Gastrocnemius medialis (tissue), 4 donors: ENCODE measurements around the gene RBPMS2. TPM values are rescaled to one million over a fixed set of nuclear protein-coding genes. Genes with fewer than 3 reads are reported as not detected.

ENCODE experiments used
- ATAC-seq, 2 donors: fragments of 150-250 bp; one replicate each; pipeline ENCODE4 v1.9.1; 2016
- DNase-seq, 2 donors: peaks; one replicate each; pipeline ENCODE4 v3.0.0-alpha.2; 2019
- H3K27ac ChIP-seq, 4 donors: fragments of 200-600 bp; sonication (generic); 1 replicate in 1 of 4; 2 replicates in 3 of 4; pipeline ENCODE4 v1.5.1; 2016 to 2018; ENCODE audit warnings: mild to moderate bottlenecking in 2 of 4, moderate library complexity in 1 of 4
- H3K27me3 ChIP-seq, 3 donors: fragments of 200-600 bp; sonication (generic) in 2 of 3; 1 replicate in 1 of 3; 2 replicates in 2 of 3; pipeline versions ENCODE4 v1.5.1 to v1.6.0; 2016 to 2019; ENCODE audit warnings: mild to moderate bottlenecking in 1 of 3, moderate library complexity in 1 of 3
- H3K36me3 ChIP-seq, 2 donors: fragments of 200-600 bp; sonication (generic) in 1 of 2; one replicate each; pipeline ENCODE4 v1.5.1; 2017 to 2018
- H3K4me1 ChIP-seq, 2 donors: fragments of 200-600 bp; sonication (generic) in 1 of 2; one replicate each; pipeline ENCODE4 v1.5.1; 2016 to 2017; ENCODE audit warnings: mild to moderate bottlenecking in 2 of 2
- H3K4me3 ChIP-seq, 4 donors: fragments of 200-600 bp; sonication (generic) in 3 of 4; 1 replicate in 1 of 4; 2 replicates in 3 of 4; pipeline ENCODE4 v1.5.1; 2016 to 2019; ENCODE audit warnings: mild to moderate bottlenecking in 2 of 4
- H3K9me3 ChIP-seq, 3 donors: fragments of 200-600 bp; sonication (generic) in 2 of 3; 1 replicate in 1 of 3; 2 replicates in 2 of 3; pipeline ENCODE4 v1.5.1; 2016 to 2019
- POLR2A ChIP-seq, 2 donors: fragments of 450-650 bp; IDR thresholded peaks; one replicate each; pipeline ENCODE4 v1.6.1; 2017; ENCODE audit warnings: antibody characterized with exemption in 2 of 2, mild to moderate bottlenecking in 2 of 2, moderate library complexity in 2 of 2
- in situ Hi-C, 4 donors: fragments of 200-750 bp; cut with MboI; loops; one replicate each; pipeline versions ENCODE4 v1.15.0 to v1.8.0; 2017; ENCODE audit warnings: low sequenced_read_pairs in 4 of 4
- intact Hi-C: fragments of 100-400 bp; cut with DNase I; formaldehyde crosslinking; loops from one replicate; pipeline ENCODE4 v1.15.1; 2023; ENCODE audit warnings: low total_unique reads
- total RNA-seq, 4 donors: library from RNA; depleted of rRNA; stranded (reverse); fragments of >200 nt; gene quantifications; one replicate each; pipeline versions ENCODE4 v1.1.0 to v1.2.3, GENCODE V29; 2016
- TF ChIP-seq, protein P1 (sequence below), 5 experiments: fragments of 450-650 bp in 3 of 5; fragments of 200-600 bp in 2 of 5; sonication (generic) in 2 of 5; IDR thresholded peaks in 4 of 5; conservative IDR thresholded peaks in 1 of 5; 1 replicate in 4 of 5; 2 replicates in 1 of 5; pipeline ENCODE4 v1.5.1; 2016 to 2019; ENCODE audit warnings: antibody characterized with exemption in 5 of 5, mild to moderate bottlenecking in 3 of 5, moderate library complexity in 3 of 5

Gene RBPMS2
- total RNA-seq, 4 donors from 2014 or later, result 0.11 to 0.61 (median 0.35) TPM

DNA sequence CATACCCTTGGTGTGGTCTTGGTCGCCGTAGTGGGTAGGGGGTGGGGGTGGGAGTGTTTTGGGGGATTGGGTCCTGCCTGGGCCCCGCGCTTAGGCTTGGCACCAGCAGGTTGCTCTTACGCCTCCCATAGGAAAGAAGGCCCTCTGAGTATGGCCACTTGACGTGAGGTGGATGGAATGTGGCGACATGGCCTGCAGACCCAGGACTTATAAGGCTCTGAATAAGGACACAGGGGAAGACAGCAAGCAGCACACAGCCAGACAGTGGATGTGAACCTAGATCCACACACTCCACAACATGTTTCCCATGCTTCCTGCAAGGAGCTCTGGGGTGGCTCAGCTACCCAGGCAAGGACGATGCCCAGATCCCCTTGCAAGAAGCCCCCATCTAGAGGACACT lies 12.4 kb downstream of the RBPMS2 start:
- no peaks in the 10 kb centered on the region for H3K9me3 ChIP-seq
- in situ Hi-C loops (no loop called here), intact Hi-C loops (no loop called here)
- no peaks in the 10 kb centered on the region for H3K36me3 ChIP-seq
- H3K27ac ChIP-seq, result peak overlapping the region; percentile 18 to 50 (median 36)
- no peaks in the 10 kb centered on the region for H3K4me1 ChIP-seq
- DNase-seq, result no peak
- H3K27me3 ChIP-seq, result no peaks in the 10 kb centered on the region
- H3K4me3 ChIP-seq, result no peak overlapping the region
- no peak for TF ChIP-seq POLR2A (IDR thresholded peaks at IDR 0.05)
- TF ChIP-seq, protein P1, sequence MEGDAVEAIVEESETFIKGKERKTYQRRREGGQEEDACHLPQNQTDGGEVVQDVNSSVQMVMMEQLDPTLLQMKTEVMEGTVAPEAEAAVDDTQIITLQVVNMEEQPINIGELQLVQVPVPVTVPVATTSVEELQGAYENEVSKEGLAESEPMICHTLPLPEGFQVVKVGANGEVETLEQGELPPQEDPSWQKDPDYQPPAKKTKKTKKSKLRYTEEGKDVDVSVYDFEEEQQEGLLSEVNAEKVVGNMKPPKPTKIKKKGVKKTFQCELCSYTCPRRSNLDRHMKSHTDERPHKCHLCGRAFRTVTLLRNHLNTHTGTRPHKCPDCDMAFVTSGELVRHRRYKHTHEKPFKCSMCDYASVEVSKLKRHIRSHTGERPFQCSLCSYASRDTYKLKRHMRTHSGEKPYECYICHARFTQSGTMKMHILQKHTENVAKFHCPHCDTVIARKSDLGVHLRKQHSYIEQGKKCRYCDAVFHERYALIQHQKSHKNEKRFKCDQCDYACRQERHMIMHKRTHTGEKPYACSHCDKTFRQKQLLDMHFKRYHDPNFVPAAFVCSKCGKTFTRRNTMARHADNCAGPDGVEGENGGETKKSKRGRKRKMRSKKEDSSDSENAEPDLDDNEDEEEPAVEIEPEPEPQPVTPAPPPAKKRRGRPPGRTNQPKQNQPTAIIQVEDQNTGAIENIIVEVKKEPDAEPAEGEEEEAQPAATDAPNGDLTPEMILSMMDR (IDR thresholded peaks at IDR 0.05 in 4 of 5, conservative IDR thresholded peaks at IDR 0.05 in 1 of 5), result no peak
- no peak for ATAC-seq

DNA sequence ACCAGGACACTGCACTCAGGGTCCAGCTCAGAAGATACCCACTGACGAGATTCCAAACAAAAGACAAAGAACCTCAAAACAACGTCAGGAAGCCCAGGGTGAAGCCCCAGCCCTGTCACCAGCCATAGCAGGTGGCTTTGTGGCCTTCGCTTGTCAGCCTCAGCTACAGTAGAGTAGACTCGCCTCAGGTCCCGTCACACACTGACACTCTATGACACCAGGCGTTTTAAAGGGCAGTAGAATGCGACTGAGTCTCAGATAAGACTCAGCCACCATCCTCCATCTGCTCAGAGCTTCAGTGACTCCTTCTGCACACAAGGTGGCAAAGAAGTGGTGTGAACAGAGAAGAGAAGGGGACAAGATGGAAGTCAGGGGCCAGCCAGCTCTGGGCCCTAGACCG lies 12.8 kb downstream of the RBPMS2 start:
- intact Hi-C loops, result no loop called here
- no peak for ATAC-seq
- H3K36me3 ChIP-seq, result no peaks in the 10 kb centered on the region
- peak overlapping the region; percentile 18 to 50 (median 36) for H3K27ac ChIP-seq
- no peaks in the 10 kb centered on the region for H3K4me1 ChIP-seq
- DNase-seq, result no peak
- in situ Hi-C loops, result no loop called here
- no peak for TF ChIP-seq POLR2A (IDR thresholded peaks at IDR 0.05)
- no peak overlapping the region for H3K4me3 ChIP-seq
- H3K9me3 ChIP-seq, result no peaks in the 10 kb centered on the region
- no peaks in the 10 kb centered on the region for H3K27me3 ChIP-seq

DNA sequence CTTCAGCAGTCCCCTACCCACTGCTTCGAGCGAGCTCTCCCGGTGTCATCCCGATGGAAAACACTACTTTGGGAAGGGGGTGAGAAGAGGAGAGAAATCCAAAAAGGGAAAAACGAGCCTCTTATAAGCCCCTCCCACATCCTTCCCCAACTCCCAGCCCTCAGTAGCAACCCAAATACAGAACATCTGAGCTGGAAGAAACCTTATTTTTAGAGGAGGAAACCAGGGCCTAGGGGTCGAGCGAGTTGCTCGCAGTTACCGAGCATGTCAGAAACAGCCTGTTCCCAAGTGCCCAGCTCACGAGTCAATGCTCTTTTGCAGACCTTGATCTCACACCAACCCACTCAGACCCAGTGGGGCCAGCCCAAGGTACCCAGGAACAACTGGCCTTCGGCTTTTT lies 14.2 kb downstream of the RBPMS2 start:
- Histone ChIP-seq H3K4me3 (no peak overlapping the region), H3K9me3 (no peaks in the 10 kb centered on the region), H3K27ac (peak overlapping the region; percentile 37 to 52 (median 49)), H3K36me3 (no peaks in the 10 kb centered on the region), H3K4me1 (no peaks in the 10 kb centered on the region), H3K27me3 (no peaks in the 10 kb centered on the region)
- in situ Hi-C loops, result no loop called here
- ATAC-seq (peak in 1 of 2 donors; percentile 57), DNase-seq (no peak)
- TF ChIP-seq, protein P1 (IDR thresholded peaks at IDR 0.05 in 4 of 5, conservative IDR thresholded peaks at IDR 0.05 in 1 of 5), result no peak
- TF ChIP-seq POLR2A (IDR thresholded peaks at IDR 0.05), result no peak
- intact Hi-C loops, result no loop called here

DNA sequence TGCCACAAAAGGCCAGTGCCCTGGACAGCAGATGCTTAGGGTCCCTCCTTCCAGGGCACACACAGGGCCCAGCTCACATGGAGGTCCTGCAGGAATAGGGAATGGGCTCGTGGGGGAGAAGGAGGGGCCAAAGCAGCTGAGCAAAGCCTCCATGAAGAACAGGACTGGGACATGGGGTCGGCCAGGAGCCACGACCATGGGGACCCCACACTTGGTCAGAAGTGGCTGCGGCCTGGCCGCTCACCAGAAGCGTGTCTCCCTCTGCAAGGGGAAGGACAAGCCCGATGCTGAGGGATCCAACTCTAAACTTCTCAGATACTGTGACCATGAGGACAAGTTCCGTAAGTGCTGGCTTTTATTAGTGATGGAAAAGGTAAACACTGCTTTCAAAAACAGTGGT lies 15.3 kb downstream of the RBPMS2 start:
- no peaks in the 10 kb centered on the region for H3K36me3 ChIP-seq
- H3K27me3 ChIP-seq, result no peaks in the 10 kb centered on the region
- peak overlapping the region in 3 of 4 donors; percentile 37 to 52 (median 51) for H3K27ac ChIP-seq
- no peak for DNase-seq
- intact Hi-C loops, result no loop called here
- no peak for ATAC-seq
- H3K4me3 ChIP-seq, result no peak overlapping the region
- TF ChIP-seq, protein P1 (IDR thresholded peaks at IDR 0.05 in 4 of 5, conservative IDR thresholded peaks at IDR 0.05 in 1 of 5), result no peak
- TF ChIP-seq POLR2A (IDR thresholded peaks at IDR 0.05), result no peak
- H3K4me1 ChIP-seq, result no peaks in the 10 kb centered on the region
- in situ Hi-C loops, result no loop called here
- no peaks in the 10 kb centered on the region for H3K9me3 ChIP-seq

DNA sequence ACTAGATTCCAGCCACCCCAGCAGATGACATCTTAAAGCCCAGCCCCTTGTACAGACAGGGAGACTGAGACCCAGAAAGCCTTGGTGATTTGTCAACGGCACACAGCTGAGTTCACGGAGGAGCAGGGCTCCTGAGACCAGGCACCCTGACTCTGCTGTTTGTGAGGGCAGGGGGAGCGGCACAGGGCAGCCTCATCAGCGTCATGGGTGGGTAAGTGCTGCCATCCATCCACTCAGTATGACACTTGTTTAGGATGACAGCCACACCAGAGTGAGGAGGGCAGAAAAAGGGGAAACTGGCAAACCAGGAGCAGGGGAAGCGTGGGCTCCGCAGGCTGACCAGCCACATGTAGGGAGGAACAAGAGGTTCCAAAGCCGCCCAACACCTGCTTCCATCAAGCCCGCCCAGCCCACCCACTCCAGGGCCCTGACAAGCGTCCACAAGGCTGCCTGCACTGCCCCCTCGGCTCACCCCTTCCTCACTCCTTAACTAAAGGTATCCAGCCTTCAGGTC lies 19.9 kb downstream of the RBPMS2 start:
- intact Hi-C loops, result no loop called here
- no peak for TF ChIP-seq POLR2A (IDR thresholded peaks at IDR 0.05)
- TF ChIP-seq, protein P1 (IDR thresholded peaks at IDR 0.05 in 4 of 5, conservative IDR thresholded peaks at IDR 0.05 in 1 of 5), result no peak
- Histone ChIP-seq H3K36me3 (no peaks in the 10 kb centered on the region), H3K9me3 (no peaks in the 10 kb centered on the region), H3K4me1 (no peaks in the 10 kb centered on the region), H3K27me3 (no peaks in the 10 kb centered on the region), H3K27ac (peak overlapping the region; percentile 16 to 69 (median 46)), H3K4me3 (no peak overlapping the region)
- in situ Hi-C loops, result no loop called here
- no peak for DNase-seq
- no peak for ATAC-seq
